ENCODE measurements around the gene ITPRIP. TPM values are rescaled to one million over a fixed set of nuclear protein-coding genes. Genes with fewer than 3 reads are reported as not detected.

ITPRIP gene
- polyA plus RNA-seq, 1 of the 3 experiments (the other 2 are of a cell fraction) = 22.1 TPM

GRCh38 chr10:104318810-104319741, 19.2 kb downstream of the ITPRIP start:
- H3K4me1 ChIP-seq (ENCODE audit: control insufficient read depth in 1 of 2, insufficient read depth in 2 of 2, low read depth in 1 of 2, low read length in 1 of 2) = peaks cover 26 to 40% of the 10 kb centered on the region in 2 experiments; a peak in 2 of 4 replicates
- H3K27ac ChIP-seq (ENCODE audit: low read depth in 2 of 2, low read length in 1 of 2) = no peak overlapping the region
- no peak overlapping the region for H2AFZ ChIP-seq (ENCODE audit: low read depth)
- H3K9me2 ChIP-seq = no peaks in the 10 kb centered on the region
- no peak for TF ChIP-seq MXI1 (IDR thresholded peaks at IDR 0.05; ENCODE audit: low read depth, low read length)
- TF ChIP-seq TEAD4 (IDR thresholded peaks at IDR 0.05; ENCODE audit: borderline replicate concordance, insufficient read depth) = no peak
- TF ChIP-seq PBX3 (IDR thresholded peaks at IDR 0.05) = no peak
- TF ChIP-seq ELF1 (IDR thresholded peaks at IDR 0.05) = no peak
- no peak for TF ChIP-seq EZH2phosphoT487 (IDR thresholded peaks at IDR 0.05; ENCODE audit: borderline replicate concordance, low read depth)
- TF ChIP-seq TCF12 (IDR thresholded peaks at IDR 0.05) = no peak
- TF ChIP-seq RXRA (IDR thresholded peaks at IDR 0.05; ENCODE audit: borderline replicate concordance, low read depth) = no peak
- no peak for TF ChIP-seq MEF2A (IDR thresholded peaks at IDR 0.05; ENCODE audit: borderline replicate concordance, low read depth)
- no peak for TF ChIP-seq YY1 (IDR thresholded peaks at IDR 0.05; ENCODE audit: low read depth)
- TF ChIP-seq FOXJ3 (CRISPR knock-in tag; IDR thresholded peaks at IDR 0.05) = no peak
- no peak for TF ChIP-seq CHD2 (IDR thresholded peaks at IDR 0.05; ENCODE audit: low read length, partially characterized antibody)
- TF ChIP-seq FOXM1 (IDR thresholded peaks at IDR 0.05; ENCODE audit: low read depth) = no peak
- no peak for TF ChIP-seq POLR2AphosphoS5 (IDR thresholded peaks at IDR 0.05; ENCODE audit: low read depth, low read length)
- TF ChIP-seq CTCF (IDR thresholded peaks at IDR 0.05) = no peak
- peaks cover 99% of the 10 kb centered on the region for H3K79me2 ChIP-seq (ENCODE audit: insufficient read depth)
- WGBS (ENCODE audit: low lambda C conversion rate) = 98% methylated on average over 15 of the region's 19 CpGs
- no peak overlapping the region for H3K4me3 ChIP-seq (ENCODE audit: low read depth in 2 of 2, low read length in 1 of 2)
- H4K20me1 ChIP-seq (ENCODE audit: insufficient read depth) = peaks cover 67% of the 10 kb centered on the region
- no peaks in the 10 kb centered on the region for H3K9me3 ChIP-seq
- H3F3A ChIP-seq (replicated peaks; ENCODE audit: insufficient read depth) = no peaks in the 10 kb centered on the region
- DNase-seq = no peak
- ChIA-PET POLR2A (no interaction called here), CTCF (interaction anchor here (0.7 to 3.0 kb wide), 9 partner anchors 10 to 35 kb away, joined by 3 to 12 read pairs (median 4); partner anchors contain the start of gene CFAP58)
- peaks cover 11 to 17% of the 10 kb centered on the region in 2 experiments for H3K36me3 ChIP-seq (replicated peaks in 1 of 2; ENCODE audit: control insufficient read depth in 1 of 2, insufficient read depth in 2 of 2, low read length in 1 of 2)
- H3K9ac ChIP-seq = no peak overlapping the region
- no peak overlapping the region for H3K4me2 ChIP-seq
- no peaks in the 10 kb centered on the region for H3K27me3 ChIP-seq (ENCODE audit: insufficient read depth)

GRCh38 chr10:104318326-104318725, 19.9 kb downstream of the ITPRIP start:
- Histone ChIP-seq H3K9me2 (no peaks in the 10 kb centered on the region), H3K9ac (no peak overlapping the region), H3K4me3 (ENCODE audit: low read depth in 2 of 2, low read length in 1 of 2) (no peak overlapping the region), H3K4me2 (no peak overlapping the region), H3K79me2 (ENCODE audit: insufficient read depth) (peaks cover 99% of the 10 kb centered on the region), H3F3A (replicated peaks; ENCODE audit: insufficient read depth) (no peaks in the 10 kb centered on the region), H4K20me1 (ENCODE audit: insufficient read depth) (peaks cover 67% of the 10 kb centered on the region), H3K27me3 (ENCODE audit: insufficient read depth) (no peaks in the 10 kb centered on the region), H3K27ac (ENCODE audit: low read depth in 2 of 2, low read length in 1 of 2) (no peak overlapping the region), H3K4me1 (ENCODE audit: control insufficient read depth in 1 of 2, insufficient read depth in 2 of 2, low read depth in 1 of 2, low read length in 1 of 2) (peaks cover 23 to 40% of the 10 kb centered on the region in 2 experiments; a peak in 2 of 4 replicates), H3K9me3 (no peaks in the 10 kb centered on the region), H2AFZ (ENCODE audit: low read depth) (no peak overlapping the region), H3K36me3 (replicated peaks in 1 of 2; ENCODE audit: control insufficient read depth in 1 of 2, insufficient read depth in 2 of 2, low read length in 1 of 2) (peaks cover 19 to 25% of the 10 kb centered on the region in 2 experiments)
- POLR2A ChIA-PET = no interaction called here
- CTCF ChIA-PET = interaction anchor here (0.7 to 1.9 kb wide), 6 partner anchors 9 to 35 kb away, joined by 3 to 6 read pairs (median 4); partner anchors contain the start of gene CFAP58
- WGBS (ENCODE audit: low lambda C conversion rate) = 92% methylated on average over 1 of the region's 5 CpGs
- DNase-seq = no peak
- TF ChIP-seq GATA2 (CRISPR knock-in tag; IDR thresholded peaks at IDR 0.05) (no peak), REST (IDR thresholded peaks at IDR 0.05; ENCODE audit: low read depth, low read length) (no peak), TAF1 (IDR thresholded peaks at IDR 0.05; ENCODE audit: borderline replicate concordance, low read depth, low read length) (no peak), USF2 (IDR thresholded peaks at IDR 0.05; ENCODE audit: borderline replicate concordance, low read depth, low read length) (no peak), TCF12 (IDR thresholded peaks at IDR 0.05) (no peak), FOSL2 (IDR thresholded peaks at IDR 0.05; ENCODE audit: borderline replicate concordance, low read depth) (no peak), TEAD4 (IDR thresholded peaks at IDR 0.05; ENCODE audit: borderline replicate concordance, insufficient read depth) (no peak), EZH2phosphoT487 (IDR thresholded peaks at IDR 0.05; ENCODE audit: borderline replicate concordance, low read depth) (no peak), FOXJ3 (CRISPR knock-in tag; IDR thresholded peaks at IDR 0.05) (no peak)

Measured in SK-N-SH (cell line).